ENCODE data around the gene F5.

F5 gene

DNA sequence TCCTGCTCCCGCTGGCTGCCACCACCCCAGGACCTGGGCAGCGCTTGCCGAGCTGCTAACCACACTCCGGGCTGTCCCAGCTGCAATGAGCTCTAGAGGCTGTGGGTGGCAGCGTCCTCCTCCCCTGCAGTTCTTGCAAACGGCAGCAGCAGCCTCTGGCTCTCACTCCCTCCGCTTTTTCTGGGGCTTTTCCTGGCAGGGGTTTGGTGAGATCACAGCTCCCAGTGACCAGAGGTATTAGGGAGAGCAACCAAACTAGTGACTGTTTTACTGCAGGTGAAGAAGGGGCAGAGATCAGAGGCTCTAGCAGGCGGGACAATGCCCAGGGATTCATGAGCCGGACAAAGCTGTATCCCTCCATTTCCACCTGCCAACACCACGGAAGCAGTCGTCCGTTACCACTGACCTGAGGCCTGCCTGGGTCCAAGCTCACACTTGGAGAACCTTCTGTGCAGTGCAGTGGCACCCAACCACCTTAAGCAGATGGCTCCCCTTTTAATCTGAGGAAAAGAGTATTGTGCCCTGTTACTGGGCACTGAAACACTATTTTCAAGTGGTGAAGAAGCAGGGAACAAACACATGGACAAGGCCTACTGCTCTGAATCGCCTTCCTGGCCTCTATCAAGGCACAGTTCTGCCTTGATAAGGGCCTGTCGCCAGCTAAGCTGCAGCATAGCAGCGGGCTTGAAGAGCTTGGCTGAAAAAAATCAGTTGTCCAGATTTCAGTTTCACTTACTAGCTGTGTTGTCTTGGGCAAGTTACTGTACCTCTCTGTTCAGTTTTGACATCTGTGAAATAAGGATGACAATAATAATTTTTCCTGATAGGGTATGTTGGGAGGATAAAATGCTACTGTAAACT is at the start of gene F5:
TSS of gene F5 (minus strand) at position 87 of the 861 bp plus-strand sequence. CDS start 95 bp downstream, outside the sequence.
- peak; percentile 51 for DNase-seq

DNA sequence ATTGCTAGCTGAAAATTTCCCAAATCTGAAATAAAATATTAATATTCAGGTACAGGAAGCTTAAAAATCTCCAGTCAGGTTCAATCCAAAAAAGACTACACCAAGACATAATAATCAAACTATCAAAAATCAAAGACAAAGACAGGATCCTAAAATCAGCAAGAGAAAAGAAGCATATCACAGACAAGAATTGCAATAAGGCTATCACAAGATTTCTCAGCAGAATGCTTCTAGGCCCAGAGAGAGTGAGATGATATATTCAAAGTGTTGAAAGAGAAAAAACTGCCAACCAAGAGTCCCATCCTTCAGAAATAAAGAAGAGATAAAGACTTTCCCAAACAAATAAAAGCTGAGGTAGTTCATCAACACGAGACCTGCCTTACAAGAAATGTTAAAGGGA is 48.6 kb upstream of the F5 start:
- DNase-seq = no peak

DNA sequence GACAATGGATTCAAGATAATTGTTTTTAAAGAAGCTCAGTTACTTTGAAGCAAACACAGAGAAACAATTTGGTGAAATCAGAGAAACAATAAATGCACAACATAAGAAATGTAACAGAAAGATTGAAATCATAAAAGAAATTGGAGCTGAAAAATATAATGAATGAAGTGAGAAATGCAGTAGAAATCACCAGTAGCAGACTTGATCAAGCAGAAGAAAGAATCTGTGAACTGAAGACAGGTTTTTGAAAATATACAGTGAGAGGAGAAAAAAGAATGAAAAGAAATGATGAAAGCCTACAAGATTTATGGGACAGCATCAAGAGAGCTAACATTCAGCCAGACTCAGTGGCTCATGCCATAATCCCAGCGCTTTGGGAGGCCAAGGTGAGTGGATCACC is 47.9 kb upstream of the F5 start:
- DNase-seq = no peak

DNA sequence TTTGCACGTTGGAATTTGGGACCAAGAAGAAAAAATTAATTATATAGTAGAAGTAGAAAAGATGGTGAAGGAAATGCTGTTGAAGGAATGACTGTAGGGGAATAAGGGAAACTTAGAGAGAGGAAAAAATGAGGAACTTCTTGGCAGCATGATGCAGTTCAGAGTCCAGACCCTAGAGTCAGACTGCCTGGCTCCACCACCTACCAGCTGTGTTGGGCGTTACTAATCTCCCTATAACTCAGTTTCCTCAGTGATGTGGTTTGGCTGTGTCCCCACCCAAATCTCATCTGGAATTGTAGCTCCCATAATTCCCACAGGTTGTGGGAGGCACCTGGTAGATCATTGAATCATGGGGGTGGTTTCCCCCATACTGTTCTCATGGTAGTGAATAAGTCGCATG is 45.0 kb upstream of the F5 start:
- no peak for DNase-seq

DNA sequence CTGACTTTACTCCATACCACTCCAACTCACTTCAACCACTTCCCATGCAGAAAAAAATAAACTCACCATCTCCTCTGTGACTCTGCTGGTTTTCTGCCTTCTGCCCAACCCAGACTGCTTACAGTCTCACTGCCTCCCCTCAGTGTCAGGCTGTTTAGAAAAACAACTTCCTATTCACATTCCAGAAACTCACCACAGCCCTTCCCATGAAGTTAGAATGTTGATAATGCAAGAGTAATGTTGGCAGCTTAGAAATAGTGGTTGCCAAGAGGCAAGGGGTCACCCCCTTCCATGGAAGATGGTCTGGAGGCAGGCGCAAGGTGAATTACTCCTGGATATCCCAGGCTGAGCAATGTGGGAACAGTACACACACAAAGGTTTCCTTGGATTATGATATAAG is 43.7 kb upstream of the F5 start, which contains the start of gene SELP:
TSS of gene SELP (minus strand) at position 119 of the 400 bp plus-strand sequence. CDS start at position 69, 50 bp downstream.
- no peak for DNase-seq

DNA sequence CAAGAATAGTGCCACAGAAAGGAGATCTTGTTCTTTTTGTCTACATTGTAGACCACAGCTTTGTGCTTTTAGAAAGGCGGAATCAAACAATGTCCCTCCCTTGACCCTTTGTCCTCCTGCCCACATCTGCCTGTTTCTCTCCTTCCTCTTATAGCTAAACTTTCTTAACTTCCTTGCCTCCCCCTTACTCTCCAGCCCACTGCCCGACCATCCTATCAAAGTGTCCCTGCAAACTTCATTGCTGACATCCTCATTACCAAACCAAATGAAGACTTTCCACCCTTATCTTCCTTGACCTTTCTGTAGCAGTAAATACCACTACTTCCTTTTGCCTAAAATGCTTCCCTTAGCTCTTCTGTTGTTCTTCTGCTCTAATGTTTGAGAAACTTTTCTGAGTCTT is 38.6 kb upstream of the F5 start:
- no peak for DNase-seq

DNA sequence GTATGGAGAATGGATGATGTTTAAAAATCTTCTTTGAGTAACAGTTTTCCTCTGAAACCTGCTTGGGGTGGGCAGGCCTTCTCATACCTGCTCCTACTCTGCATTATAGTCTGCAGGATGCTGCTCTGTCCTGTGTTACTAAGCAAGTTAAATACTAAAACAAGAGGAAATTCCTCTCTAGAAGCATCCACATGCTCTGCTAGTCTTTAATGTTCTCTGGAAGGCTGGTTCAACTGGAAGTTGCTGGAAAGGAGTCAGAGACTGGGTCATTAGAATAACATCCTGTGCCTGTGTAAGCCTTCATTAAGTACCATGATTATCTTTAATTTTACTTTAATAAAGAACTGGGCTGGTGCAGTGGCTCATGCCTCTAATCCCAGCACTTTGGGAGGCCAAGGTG is 37.8 kb upstream of the F5 start:
- DNase-seq = no peak

DNA sequence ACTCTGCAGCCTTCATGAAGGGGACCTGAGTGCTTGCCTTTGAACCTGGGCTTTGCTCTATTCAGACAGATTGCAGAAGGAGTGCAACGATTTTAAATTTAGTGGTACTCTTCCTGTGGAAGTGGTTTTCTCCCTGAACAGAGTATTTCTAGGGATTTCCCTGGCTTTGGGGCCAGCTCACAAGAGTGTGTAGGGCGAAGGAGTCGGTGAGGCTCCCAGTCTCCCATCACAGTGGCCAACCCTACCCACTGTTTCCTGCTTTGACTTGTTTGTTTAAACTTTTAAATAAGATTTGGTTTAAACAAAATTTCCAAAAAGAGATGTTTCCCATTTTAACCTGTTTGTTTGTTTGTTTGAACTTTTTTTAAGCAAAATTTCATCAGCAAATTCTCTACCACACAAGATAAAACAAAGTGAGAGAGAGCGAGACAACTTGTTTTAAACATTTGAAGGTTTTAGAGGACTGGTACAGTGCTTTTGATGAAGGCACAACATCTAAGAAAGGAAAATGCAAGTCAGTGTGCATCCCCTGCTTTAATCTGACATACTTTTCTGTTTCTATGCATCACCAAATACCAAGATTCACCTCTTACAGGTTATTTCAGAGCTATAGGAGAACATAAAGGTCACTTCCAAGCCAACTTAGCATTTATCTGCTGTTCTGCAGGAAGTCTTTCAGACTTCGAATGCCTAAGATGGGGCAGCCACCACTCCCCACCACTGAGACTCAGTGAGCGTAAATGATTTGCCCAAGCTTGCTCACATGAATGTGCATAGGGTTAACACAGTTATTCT is 37.0 kb upstream of the F5 start:
- no peak for DNase-seq

DNA sequence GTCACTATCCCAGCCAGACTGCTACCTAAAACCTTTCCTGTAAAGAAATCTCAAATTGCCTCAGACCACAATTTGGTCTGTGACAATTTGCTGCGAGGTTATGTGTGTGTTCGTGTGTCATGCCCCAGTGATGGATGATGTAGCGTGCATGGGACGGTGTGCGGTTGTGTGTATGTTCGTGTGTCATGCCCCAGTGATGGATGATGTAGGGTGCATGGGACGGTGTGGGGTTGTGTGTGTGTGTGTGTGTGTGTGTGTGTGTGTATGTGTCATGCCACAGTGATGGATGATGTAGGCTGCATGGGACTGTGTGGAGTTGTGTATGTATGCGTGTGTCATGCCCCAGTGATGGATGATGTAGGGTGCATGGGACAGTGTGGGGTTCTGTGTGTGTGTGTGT is 34.3 kb upstream of the F5 start:
- DNase-seq = no peak

DNA sequence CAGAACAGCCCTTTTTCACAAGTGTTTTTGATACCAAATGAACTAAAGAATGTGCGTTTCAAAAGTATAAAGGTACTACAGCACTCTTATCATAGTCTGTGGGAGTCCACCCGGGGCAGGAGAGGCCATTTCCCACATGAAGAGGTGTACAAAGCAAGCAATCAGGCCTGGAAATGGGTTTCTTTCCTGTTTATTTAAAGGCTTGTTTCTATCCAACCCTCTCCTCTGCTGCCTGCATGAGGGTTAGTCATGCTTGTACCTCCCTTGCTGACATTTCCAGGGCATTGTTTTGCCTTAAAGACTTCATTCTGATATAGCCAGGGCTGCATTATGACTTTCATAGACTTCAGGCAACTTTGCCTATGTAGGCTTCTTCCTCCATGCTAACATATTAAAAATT is 32.1 kb upstream of the F5 start:
- DNase-seq = no peak

DNA sequence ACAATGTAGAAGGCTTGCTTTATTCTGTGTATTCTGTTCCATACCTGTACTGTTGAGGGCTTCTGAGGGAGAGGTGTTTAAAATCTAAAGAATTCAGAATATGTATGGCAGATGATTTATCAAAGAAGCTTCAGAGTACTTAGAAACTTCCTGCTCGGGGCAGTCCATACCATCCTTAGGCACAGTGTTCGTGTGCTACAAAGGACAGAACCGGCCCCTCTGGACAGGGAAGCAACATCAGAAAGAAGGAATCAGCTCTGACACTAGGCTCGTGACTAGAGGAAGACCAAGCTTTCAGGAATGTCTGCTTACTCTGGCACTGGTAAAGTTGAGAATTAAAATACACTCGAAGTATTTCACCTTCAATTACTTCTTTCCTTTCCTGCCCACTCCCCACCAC is 29.5 kb upstream of the F5 start:
- DNase-seq = no peak

DNA sequence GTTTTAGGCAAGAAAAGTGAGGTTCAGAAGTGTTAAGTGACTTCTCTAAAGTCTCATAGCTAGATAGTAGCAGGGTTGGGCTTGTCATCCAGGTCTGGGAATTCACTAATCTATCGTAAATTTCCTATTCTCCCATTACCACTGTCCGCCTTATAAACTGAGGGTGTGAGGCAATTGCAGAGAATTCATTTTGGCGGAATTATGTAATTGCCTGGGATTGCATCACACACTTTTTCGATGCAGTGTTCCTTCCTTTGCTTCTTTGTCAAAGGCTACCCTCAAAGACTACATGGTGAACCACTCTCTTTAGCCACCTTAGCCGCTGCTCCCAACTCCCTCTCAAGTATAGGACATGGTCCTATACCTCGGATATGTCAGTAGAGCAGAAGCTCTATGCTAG is 24.6 kb upstream of the F5 start:
- DNase-seq = no peak

DNA sequence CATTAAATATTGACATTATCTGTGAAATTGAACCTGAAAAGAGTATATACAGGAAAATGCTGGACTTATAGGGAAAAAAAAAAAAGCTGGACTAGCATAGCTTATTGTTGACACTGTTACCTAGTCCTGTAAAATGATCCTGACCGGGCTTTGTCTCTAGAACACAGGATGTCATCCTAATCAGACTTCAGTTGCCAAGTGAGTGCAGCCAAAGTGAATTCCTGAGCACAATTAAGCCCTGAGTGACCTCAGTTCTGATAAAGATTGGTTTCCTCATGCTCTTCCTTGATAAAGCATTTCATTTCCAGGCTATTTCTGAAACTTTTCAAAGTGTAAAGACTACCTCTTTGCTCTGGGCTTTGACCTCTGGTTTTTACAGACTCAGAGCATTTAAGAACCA is 23.8 kb upstream of the F5 start:
- no peak for DNase-seq

DNA sequence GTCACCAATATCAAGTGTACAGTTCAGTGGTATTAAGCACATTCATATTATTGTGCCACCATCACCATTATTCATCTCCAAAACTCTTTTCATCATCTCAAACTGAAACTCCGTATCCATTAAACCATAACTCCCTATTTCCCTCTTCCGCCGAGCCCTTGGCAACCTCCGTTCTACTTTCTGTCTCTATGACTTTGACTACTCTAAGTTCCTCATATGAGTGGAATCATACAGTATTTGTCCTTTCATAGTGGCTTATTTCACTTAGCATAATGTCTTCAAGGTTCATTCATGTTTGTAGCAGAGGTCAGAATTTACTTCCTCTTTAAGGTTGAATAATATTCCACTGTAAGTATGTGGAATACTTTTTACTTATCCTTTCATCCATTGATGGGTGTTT is 21.9 kb upstream of the F5 start:
- no peak for DNase-seq

DNA sequence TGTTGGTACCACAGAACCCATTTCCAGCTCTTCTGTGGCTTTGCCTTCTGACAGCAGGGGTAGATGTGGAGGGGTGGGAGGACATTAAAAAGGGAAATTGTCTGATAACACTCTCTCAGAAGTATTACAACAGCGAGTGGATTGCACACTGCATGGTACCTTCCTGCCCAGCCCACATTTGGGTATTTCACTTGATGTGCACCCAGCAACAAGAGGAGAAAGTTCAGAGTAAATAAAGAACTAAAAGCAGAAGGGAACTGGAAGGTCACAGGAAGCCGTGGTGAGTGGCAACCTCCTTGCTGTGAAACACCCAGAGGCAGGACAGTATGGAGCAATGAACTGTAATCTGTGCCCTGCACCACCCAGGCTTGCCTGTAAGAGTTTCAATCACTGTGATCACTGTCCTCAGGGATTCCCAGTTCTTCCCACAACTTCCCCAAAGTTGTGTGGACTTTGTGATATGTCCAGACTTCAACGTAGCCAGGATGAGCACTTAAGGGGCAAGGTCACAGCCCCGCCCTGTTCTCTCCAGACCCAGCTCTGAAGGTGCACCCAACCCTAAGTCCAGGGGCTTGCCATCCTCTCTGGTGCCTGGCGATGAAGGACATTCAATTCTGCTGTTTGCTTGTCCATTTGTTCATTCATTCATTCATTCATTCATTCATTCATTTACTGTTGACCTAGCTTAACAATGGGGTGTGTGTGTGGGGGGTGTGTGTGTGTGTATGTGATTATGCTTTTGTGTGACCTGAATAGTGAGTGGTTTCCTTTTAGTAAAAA is 18.7 kb upstream of the F5 start:
- no peak for DNase-seq

DNA sequence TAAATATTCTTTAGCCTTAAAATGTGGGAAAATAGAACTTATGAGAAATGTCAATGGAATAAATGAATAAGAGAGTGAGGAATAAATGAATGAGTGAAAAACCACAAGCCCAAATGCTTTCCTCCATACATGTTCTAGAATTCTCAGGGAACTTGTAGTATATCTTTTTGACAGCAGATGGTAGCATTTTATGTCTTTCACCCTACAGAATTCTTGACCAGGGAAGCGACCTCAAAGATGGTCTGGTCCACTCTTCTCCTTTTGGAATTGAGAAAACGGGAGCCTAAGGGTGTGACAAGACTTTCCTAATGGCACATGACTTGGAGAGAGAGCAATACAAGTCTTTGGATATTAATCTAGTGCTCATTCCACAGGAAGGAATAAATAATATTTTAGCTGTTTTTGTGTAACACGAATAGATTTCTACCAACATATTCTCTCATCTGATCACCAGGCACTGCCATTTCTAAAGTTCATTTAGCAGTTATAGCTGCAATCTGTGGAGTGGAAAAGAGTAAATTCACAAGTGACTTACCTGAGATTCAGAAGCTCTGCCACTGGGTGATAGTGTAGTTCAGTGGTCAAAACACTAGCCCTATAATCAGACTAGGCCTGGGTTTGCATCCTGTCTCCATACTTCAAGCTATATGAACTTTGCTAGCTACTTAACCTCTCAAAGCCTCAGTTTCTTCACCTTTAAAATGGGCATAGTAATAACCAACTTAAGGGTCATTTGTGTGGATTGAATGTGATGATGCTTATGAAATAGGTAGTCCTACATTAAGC is 15.0 kb upstream of the F5 start:
- no peak for DNase-seq

DNA sequence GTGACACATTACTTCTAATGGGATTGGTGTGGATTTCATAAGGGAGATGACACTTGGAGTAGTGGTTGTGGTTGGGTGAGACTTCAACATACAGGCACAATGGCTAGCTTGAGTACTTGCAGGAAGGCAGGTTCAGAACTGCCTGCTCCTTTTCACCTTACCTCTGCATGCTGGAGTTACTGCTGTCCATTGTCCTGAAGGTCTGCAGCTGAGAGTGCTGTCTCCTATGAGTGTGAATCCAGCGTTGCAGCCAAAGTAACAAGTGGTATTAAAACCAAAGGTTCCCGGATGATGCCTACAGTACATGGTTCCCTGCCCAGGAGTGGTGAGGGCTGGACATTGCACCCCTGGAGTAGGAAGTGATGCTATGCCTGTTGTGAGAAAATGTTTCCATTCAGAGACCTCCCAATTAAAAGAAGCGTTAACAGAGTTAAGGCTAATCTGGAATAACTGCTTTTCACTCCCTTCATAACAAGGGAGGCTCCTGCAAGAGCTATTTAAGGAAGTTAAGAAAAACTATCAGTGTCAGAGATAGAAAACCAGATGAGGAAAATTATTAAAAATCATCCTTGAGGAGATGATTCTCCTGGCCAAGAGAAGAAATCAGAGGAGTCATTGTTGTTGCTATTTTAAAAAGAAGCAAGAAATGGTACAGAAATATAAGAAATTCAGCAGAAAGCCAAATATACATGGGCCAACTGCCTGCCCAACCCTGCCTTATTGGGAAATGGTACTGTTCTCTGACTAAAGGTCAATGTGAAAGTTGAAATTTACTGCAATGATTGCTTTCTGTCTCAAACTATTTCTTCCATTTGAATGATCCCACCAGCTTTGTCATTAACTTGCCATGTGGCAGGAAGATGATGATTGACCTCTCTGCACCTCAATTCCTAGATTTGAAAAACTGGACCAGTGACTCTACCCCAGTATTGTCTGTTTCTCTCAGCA is 9.8 kb upstream of the F5 start:
- DNase-seq = no peak

DNA sequence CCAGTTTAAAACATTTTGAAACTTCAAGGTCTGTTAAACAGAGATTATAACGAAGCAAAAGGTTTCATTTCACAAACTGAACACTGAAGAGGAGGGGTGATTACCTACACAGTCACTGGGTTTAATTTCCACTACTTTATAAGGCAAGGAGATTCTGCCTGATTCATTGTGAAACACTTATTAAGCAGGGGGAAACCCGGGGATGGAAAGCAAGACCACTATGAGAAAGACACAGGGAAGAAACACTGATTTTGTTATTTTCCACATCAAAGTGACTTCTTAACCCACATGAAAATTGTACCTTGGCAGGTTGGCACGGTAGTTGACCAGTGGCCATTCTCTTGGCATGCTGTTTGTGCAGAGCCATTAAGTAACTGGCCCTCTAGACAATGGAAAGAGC is 8.1 kb upstream of the F5 start:
- DNase-seq = no peak

DNA sequence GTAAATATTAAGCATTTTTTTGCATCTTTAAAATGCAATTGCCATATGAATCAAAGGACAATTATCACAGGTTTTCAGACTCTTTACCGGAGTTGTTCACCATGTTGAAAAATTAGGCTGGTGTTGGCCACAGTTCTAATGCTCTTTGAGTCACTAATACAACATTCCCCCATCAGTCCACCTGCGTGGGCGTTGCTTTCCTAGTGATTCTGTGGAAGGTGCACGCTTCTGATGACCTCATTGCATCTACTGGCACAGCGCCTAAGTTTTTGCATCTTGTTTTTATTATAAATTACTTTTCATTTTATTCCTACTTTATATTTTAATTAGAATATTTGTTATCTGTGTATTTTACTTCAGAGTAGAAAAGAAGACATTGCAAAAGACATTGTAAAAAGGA is 4.7 kb upstream of the F5 start:
- no peak for DNase-seq

DNA sequence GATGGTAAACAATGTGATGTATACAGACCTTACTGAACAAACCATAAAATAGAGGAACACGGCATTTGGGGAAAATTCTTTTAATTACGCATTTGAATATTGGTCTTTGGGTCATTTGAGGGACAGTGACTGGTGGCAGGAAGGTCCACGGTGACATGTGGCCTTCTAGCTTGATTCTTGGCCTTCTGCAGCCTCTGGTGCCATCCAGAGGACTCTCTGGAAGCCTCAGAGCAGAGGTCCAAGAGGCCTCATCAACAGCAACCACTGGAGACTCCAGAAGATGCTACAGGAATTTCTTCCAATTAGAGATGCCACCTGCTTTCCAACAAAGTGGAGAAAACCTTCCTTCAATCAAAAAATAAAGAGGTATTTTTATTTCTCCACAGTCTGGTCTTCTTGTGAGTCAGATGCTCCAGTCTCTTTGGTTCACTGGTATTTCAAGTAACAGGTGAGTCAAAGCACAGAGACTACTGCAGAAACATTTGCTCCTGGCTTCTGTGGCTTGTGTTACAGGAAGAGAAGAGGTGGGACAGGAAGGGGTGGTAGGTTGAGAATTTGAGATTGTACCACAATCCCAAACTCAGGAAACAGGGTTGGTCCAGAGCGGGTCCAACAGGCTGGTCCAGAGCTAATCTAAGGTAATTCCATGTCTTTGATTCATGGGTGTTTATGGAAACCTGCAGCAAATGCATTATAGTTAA is 2.7 kb upstream of the F5 start:
- DNase-seq = no peak

DNA sequence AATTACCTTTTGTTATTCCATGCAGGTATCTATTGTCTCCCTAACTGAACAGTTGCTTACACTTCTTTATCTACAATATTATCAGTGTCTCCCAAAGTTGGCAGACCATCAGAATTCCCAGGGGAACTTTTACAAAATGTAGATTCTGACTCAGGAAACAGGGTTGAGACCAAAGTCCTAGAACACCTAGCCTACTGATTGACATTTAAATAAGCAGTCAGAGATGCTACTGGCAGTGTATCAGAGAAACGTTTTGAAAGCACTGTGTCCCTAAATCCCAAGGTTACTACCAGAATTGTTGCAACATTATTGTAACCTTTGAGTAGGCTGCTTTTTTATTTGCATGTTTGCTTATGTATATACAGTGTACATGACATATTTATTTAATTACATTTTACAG is 1.8 kb upstream of the F5 start:
- no peak for DNase-seq
